BJ (cell line): Measurements from ENCODE around the gene CD93. TPM values are rescaled to one million over a fixed set of nuclear protein-coding genes. Genes with fewer than 3 reads are reported as not detected.

Source experiments
- CTCF ChIA-PET: fragments of 350-600 bp; formaldehyde crosslinking; extraction: SDS; loops from one replicate; lab custom pipeline; 2021; ENCODE audit warnings: antibody characterized with exemption, inconsistent platforms; lab: Yijun Ruan, JAX
- POLR2A ChIA-PET: fragments of 300-600 bp; sonication (Branson Sonifier 250); formaldehyde crosslinking; extraction: SDS; loops from one replicate; lab custom pipeline; 2021; ENCODE audit warnings: antibody characterized with exemption; lab: Charles Lee
- DNase-seq: peaks from one replicate; pipeline ENCODE4 v3.0.0-alpha.2; 2011; ENCODE audit warnings: low read depth
- H3K27me3 ChIP-seq: 2 replicates; pipeline ENCODE4 v1.6.0; 2011; ENCODE audit warnings: low read length; ENCODE audit not compliant: control insufficient read depth, insufficient read depth
- H3K36me3 ChIP-seq: 2 replicates; pipeline ENCODE4 v1.5.1; 2011; ENCODE audit warnings: low read length; ENCODE audit not compliant: control insufficient read depth, insufficient read depth
- H3K4me3 ChIP-seq: 2 replicates; pipeline ENCODE4 v1.5.1; 2011; ENCODE audit warnings: low read depth, mild to moderate bottlenecking, control low read depth, low read length
- polyA plus RNA-seq: library from polyadenylated mRNA; depleted of rRNA; stranded (reverse); fragments of >200 nt; gene quantifications from 2 replicates; pipeline ENCODE4 v1.2.3, GENCODE V29; 2011
- TF ChIP-seq, protein P1 (sequence below): IDR thresholded peaks from 2 replicates; pipeline ENCODE4 v1.5.1; 2011; ENCODE audit warnings: low read depth, mild to moderate bottlenecking, control low read depth, inconsistent platforms, low read length, moderate library complexity; ENCODE audit not compliant: insufficient read depth

The CD93 gene
- polyA plus RNA-seq, 1 experiment = not detected

DNA sequence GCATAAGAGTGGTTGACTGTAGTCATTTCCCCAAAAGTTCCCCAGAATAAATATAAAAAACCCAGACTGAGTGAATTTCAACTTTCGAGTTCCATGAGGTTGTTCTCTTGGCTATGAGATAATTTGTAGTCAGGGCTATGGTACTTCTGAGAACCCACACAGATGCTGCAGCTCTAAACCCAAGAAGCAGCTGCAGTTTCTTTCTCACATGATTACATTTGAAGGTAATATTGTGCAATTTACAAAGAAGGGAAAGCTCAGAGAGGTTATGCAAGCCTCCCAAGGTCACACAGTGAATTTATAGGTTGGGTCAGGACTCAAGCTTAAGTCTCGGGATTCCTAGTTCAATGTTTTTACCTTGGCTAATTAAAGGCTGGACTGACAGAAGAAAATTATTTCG is 29.7 kb upstream of the CD93 start:
- Histone ChIP-seq H3K36me3 (no peaks in the 10 kb centered on the region), H3K4me3 (no peak overlapping the region), H3K27me3 (no peaks in the 10 kb centered on the region)
- TF ChIP-seq, protein P1, sequence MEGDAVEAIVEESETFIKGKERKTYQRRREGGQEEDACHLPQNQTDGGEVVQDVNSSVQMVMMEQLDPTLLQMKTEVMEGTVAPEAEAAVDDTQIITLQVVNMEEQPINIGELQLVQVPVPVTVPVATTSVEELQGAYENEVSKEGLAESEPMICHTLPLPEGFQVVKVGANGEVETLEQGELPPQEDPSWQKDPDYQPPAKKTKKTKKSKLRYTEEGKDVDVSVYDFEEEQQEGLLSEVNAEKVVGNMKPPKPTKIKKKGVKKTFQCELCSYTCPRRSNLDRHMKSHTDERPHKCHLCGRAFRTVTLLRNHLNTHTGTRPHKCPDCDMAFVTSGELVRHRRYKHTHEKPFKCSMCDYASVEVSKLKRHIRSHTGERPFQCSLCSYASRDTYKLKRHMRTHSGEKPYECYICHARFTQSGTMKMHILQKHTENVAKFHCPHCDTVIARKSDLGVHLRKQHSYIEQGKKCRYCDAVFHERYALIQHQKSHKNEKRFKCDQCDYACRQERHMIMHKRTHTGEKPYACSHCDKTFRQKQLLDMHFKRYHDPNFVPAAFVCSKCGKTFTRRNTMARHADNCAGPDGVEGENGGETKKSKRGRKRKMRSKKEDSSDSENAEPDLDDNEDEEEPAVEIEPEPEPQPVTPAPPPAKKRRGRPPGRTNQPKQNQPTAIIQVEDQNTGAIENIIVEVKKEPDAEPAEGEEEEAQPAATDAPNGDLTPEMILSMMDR = no peak
- CTCF ChIA-PET = interaction anchor here (0.6 to 1.3 kb wide), 3 partner anchors 16 to 224 kb away, joined by 3 read pairs; no protein-coding TSS in a partner anchor
- POLR2A ChIA-PET = no interaction called here
- no peak for DNase-seq

DNA sequence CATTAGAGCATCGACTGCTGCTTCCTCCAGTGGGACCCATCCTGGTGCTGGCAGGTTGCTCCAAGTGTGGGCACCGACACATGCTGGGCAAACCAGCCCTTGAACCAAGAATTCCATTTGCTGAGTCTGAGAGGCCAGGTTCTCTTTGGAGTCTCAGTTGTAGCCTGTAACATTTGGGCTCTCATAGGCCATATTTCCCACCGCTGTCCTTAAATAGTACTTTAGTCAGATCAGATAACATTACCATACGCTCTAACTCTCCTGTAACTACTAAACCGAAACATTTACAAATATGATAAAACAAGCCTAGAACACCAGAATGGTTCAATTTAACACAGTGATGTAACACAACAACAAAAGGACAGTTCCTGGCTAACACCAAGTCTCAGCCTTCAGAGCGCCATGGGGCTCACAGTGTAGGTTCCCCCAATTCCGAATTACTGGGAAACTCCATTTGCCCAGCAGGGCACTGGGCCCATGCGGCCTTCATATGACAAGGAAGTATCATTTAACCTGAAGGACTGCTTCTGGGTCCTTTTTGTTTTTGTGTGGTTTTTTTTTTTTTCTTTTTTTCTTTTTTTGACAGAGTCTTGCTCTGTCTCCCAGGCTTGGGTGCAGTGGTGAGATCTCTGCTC is 28.4 kb upstream of the CD93 start:
- CTCF ChIA-PET = interaction anchor here (1.2 kb wide), 1 partner anchor 20 kb away, joined by 3 read pairs; no protein-coding TSS in a partner anchor
- H3K27me3 ChIP-seq = no peaks in the 10 kb centered on the region
- DNase-seq = no peak
- H3K36me3 ChIP-seq = no peaks in the 10 kb centered on the region
- POLR2A ChIA-PET = no interaction called here
- TF ChIP-seq, protein P1 = no peak
- no peak overlapping the region for H3K4me3 ChIP-seq

DNA sequence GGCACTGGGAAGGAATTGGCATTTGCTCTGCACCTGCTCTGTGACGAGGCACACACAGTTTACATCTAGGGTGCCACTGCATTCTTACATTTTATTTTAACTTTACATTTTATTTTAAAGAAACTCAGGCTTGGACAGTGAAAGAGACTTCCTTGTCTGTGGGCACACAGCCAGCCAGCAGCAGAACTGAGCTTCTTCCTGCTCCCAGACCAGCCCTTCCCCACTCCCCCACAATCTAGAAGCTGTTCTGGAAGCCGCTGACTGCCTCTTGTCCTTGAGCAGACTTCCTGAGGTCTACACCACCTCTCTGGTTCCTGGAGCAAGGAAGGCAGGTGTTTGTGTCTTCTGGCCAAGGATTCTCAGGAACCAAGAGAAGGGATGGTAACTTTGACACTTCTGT is 27.9 kb upstream of the CD93 start:
- TF ChIP-seq, protein P1 = no peak
- Histone ChIP-seq H3K36me3 (no peaks in the 10 kb centered on the region), H3K4me3 (no peak overlapping the region), H3K27me3 (no peaks in the 10 kb centered on the region)
- ChIA-PET POLR2A (no interaction called here), CTCF (interaction anchor here (1.2 kb wide), 1 partner anchor 20 kb away, joined by 3 read pairs; no protein-coding TSS in a partner anchor)
- no peak for DNase-seq

DNA sequence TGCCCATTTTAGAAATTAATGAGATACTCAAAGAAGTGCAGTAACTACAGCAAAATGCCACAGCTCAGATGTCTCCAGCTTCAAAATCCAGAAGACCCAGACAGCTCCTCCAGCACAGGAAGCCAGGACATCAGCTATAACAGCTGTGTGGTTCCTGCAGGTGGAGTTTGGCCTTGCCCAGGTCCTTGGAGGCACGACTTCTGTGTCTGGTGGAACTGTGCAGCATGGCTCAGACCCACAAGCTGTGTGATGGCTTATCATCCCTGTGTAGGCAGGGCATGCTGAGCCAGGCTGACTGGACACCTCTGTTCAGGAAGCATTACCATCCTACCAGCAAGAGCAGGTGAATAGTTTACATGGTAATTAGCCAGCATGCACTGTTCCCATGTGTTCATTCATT is 26.5 kb upstream of the CD93 start:
- Histone ChIP-seq H3K27me3 (no peaks in the 10 kb centered on the region), H3K36me3 (no peaks in the 10 kb centered on the region), H3K4me3 (no peak overlapping the region)
- CTCF ChIA-PET = interaction anchor here (0.6 kb wide), 1 partner anchor 169 kb away, joined by 4 read pairs; no protein-coding TSS in a partner anchor
- POLR2A ChIA-PET = no interaction called here
- TF ChIP-seq, protein P1 = no peak
- DNase-seq = no peak

DNA sequence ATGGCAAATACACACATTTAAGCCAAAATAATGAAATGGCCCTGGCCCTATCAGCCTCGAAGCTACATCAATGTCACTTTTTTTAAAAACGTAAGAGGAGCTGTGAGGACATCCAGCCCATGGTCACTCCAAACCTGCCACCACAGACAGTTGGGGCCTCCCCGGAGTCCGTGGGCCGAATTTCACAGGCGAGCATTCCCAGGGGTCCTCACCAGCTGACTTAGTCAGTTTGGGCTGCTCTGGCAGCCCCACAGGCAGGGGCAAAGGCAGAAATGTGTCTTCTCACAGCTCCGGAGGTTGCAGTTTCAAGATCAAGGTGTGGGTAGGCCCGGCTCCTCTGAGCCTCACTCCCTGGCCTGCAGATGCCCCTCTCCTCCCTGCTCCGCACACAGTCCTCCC is 25.8 kb upstream of the CD93 start:
- Histone ChIP-seq H3K36me3 (no peaks in the 10 kb centered on the region), H3K27me3 (no peaks in the 10 kb centered on the region), H3K4me3 (no peak overlapping the region)
- CTCF ChIA-PET = interaction anchor here (0.6 kb wide), 1 partner anchor 170 kb away, joined by 4 read pairs; no protein-coding TSS in a partner anchor
- DNase-seq = no peak
- POLR2A ChIA-PET = no interaction called here
- TF ChIP-seq, protein P1 = no peak
